ENCODE measurements around the gene EEFSEC.

DNA sequence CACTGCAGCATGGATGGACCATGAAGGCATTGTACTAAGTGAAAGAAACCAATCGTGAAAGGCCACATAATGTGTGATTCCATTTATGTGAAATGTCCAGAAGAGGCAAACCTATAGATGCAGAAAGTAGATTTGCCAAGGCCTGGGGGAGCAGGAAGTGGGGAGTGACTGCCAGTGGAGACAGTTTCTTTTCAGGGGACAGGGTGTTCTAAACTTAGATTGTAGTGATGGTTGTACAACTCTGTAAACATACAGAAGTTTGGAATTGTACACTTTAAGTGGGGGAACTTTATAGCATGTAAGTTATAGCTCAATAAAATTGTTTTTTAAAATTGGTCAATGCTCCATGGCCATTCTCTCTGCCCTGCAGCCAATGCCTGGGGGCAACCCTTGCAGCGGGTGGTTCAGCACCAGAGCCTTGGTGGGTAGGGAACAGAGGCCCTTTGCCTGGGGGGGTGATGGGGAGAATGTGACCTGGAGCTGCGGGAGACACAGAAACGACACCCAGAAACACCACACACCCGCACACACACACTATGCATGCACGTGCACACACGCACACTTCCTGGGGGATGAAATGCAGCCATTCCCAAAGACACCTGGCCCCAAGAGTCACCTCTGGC lies 270.4 kb downstream of the EEFSEC start:
- TF ChIP-seq, protein P1, sequence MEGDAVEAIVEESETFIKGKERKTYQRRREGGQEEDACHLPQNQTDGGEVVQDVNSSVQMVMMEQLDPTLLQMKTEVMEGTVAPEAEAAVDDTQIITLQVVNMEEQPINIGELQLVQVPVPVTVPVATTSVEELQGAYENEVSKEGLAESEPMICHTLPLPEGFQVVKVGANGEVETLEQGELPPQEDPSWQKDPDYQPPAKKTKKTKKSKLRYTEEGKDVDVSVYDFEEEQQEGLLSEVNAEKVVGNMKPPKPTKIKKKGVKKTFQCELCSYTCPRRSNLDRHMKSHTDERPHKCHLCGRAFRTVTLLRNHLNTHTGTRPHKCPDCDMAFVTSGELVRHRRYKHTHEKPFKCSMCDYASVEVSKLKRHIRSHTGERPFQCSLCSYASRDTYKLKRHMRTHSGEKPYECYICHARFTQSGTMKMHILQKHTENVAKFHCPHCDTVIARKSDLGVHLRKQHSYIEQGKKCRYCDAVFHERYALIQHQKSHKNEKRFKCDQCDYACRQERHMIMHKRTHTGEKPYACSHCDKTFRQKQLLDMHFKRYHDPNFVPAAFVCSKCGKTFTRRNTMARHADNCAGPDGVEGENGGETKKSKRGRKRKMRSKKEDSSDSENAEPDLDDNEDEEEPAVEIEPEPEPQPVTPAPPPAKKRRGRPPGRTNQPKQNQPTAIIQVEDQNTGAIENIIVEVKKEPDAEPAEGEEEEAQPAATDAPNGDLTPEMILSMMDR (IDR thresholded peaks at IDR 0.05; ENCODE audit: insufficient read depth, low read depth, low read length), result no peak
- TF ChIP-seq EZH2 (IDR thresholded peaks at IDR 0.05; ENCODE audit: insufficient read depth, low read length), result no peak
